ENCODE data around the gene SCYGR8. TPM values are rescaled to one million over a fixed set of nuclear protein-coding genes. Genes with fewer than 3 reads are reported as not detected.

Gene SCYGR8
- polyA plus RNA-seq, 10 donors = not detected

DNA sequence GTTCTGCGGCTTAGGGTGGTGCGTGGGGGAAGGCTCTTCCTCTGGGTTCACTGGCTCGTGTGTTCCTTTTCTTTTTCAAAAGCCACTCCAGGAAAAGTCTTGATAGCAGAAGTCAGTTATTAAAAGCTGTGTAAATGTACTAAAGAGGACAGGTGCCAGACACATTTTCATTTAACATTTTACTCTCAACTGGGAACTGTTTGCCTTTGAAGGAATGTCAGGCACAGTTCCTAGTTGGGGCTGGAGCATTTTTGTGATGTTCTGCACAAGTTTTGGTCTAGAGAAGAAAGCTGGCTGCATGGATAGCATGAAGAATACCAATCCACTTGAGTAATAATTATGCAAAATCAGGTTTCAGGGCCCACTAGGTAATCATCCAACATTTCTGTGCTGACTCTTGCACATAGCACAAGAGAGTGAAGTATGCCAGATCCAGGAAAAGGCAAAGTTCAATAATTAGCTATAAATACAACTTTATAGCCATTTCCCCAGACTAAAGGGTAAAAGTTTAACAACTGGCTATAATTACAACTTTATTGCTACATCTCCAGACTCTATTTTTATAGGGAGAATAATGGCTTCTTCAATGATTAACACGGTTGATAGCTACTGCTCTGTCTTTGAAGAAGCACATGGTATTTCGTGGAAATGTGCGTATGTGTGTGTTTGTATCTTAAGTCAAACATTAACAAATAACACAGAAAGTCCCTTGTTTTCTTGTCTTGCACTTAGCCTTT lies 16.2 kb downstream of the SCYGR8 start:
- DNase-seq = peak; percentile 24 to 58 (median 38)

DNA sequence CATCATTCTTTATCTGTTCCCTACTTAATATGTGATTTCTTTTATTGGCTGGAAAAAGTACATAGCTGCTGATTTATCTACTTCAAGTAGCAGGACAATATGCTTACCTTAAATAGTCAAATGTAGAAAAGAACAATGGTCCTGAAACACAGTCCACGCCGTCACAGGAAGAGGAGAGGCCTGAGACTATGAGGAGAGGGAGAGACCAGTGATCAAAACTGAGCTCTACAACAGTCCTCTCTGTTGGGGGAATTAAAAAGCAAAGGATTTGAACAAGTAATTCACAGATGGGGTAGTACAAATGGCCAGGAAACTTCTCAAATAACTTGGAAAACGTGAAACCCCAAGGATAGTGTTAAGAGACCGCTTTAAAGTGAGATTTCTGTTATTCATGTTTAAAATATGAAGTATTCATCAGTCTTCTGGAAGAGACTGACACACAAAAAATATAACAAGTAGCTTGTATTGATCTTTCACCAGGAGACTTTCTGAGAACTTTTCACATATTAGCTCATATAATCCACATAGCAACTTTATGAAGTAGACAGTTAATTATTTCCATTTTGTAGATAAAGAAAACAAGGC lies 20.2 kb downstream of the SCYGR8 start:
- peak in 1 of 3 donors; percentile 37 for DNase-seq

DNA sequence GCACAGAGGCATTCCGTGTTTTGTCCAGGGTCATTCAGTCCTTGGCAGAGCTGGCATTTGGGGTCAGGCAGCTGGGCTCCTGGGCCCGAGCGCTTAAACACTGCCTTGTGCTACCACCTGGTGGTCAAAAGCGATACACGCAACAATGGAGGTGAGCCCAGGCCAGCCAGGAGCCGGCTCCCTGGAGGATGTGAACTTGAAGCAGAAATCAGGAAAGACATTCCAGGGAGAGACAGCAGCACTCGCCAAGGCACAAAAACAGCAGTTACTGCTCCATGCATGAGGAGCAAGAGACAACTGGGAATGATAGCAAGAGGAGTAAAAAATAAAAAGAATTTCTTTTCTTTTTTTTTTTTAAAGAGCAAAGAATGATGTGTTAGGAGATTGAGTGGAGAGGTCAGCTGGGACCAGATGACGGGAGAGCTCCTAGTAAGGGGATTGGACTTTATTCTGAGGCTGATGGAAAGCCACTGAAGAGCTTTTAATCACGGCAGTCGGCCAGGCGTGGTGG lies 20.7 kb downstream of the SCYGR8 start:
- DNase-seq = peak; percentile 72 to 86 (median 84)

DNA sequence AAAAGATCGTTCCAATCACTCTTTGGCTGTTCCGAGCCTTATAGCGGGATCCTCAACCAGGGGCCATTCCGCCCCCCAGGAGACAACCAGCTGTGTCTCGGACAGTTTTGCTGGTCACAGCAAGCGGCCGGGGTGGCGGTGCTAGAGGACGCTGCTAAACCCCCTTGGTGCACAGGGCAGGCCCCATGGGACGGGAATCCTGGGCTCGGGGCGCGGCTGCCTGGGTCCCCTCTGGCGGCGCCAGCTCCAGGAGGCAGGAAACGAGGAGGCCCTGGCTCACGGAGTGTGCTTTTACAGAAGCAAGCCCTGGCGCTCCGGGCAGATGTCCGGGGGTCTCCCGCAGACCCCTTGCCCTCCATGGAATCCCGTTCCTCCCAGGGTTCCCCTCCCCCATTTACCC lies 22.1 kb downstream of the SCYGR8 start:
- no peak for DNase-seq

DNA sequence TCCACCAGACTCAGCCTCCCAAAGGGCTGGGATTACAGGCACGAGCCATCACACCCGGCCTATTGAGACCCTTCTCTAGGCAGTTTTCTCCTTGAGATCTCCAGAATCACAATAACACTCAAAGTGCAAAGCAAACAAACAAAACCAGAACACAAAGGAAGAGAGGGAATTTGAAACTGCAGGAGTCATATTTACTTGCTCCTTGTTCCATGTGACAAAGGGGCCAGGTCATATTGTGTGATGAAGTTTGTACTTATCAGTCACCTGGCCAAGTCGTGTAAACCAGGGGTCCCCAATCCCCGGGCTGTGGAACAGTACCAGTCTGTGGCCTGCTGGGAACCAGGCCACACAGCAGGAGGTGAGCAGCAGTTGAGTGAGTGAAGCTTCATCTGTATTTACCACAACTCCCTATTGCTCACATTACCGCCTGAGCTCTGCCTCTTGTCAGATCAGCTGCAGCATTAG lies 26.5 kb downstream of the SCYGR8 start:
- no peak for DNase-seq

DNA sequence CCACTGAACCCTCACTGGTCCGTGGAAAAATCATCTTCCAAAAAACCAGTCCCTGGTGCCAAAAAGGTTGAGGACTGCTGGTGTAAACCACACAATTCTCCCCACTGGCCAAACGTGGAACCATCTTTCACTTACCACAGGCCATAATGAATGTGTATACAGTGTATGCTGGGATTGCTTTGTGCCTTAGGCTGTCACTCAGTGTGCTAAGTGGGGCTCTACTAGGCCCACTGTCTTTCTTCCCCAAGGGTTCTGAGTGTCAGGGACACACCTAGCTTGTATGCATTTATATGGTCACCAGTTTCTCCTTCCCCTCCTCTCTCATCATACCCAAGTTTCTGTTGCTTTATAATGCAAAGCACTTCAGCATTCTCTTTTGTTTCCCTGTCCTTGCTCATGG lies 27.2 kb downstream of the SCYGR8 start:
- no peak for DNase-seq

DNA sequence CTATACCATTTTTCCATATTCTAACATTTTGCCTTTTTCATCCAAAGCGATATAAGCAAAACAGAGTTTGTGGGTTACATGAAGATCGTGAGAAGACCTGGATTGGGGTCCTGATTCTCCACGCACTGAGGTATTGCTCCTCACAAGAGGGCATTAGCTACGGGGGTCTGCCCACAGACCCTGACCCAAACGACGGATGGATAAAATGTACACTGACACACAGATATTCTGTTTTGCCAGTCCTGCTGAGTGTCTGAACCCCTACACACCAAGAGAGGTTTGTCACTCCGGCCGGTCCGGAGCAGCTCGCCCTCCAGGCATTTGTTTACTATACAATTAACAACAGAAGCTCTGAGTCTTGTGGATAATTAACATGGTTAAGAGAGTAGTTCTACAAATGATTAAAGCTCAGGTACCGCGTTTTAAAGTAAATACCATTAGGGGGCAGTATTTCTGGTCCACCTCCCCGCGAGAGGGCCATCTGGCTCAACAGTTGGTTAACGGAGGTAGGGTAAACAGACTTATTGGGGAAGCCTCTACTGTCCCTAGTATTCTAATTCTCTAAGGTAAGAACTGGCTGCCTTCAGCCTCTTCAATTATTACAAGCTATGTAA lies 28.4 kb downstream of the SCYGR8 start:
- no peak for DNase-seq

DNA sequence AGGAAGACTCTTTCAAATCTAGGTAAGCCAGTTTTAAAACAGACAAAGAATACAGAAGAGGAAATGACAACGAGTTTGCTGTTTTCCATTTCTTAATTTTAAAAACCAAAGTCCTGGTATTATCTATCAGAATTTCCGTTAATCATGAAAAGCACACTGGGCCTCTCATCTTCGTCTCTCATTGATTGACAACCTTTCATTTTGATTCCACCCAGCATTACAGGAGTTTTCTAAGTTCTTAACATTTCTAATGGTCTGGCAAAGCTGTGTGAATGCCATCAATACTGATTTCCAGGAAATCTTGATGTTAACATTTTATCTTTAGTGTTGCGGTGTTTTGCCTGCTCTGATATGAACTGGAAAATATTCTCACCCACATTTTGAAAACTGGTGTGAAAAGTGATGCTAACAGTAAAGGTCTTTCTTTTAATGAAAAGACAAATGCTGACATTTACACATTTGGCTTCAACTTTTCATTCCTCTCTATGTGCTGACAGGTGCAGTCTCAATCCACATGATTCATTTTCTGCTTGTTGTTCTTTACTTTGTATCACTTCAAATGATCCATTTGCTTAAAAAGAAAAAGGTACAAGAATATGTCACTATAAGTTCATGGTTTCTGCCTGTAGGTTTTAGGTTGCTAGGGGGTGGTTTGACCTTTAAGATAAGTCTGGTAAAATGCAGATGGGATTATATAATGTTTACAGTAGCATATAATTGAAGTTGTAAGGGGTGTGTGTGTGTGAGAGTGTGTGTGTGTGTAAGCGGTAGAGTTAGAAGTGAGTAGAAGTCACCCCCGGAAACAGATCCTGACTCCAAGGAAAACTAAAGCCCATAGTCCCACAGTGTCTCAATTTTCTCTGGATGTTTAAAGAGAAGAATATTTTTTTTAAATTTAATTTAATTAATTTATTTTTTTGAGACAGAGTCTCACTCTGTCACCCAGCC lies 29.5 kb downstream of the SCYGR8 start:
- DNase-seq = no peak

DNA sequence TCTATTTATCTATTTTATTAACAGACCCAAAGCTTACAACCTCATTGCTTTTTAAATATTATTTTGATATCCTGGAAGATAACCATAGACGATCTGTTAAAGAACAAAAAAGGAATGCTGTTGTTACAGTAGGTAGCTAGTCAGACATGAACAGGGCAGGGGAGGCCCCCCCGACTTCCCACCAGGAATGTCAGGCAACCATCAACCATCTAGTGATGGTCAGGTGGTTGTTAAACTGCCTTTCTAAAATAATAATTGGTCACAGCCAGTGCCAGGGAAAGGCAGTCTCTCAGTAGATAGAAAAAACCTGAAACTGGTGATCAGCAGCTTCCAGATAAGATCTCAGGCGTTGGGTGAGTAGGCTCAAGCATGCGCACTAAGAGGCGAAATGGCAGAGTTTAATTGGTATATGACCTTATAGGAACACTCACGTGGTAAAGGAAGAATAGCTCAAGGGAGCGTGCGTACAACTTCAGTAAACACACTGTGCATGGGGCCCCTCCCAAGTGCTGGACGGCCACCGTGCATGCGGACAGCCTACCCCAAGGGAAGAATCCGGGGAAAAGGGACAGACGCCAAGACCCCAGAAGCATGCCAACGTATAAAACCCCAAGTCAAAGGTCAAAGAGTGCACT lies 35.4 kb downstream of the SCYGR8 start:
- DNase-seq = no peak

DNA sequence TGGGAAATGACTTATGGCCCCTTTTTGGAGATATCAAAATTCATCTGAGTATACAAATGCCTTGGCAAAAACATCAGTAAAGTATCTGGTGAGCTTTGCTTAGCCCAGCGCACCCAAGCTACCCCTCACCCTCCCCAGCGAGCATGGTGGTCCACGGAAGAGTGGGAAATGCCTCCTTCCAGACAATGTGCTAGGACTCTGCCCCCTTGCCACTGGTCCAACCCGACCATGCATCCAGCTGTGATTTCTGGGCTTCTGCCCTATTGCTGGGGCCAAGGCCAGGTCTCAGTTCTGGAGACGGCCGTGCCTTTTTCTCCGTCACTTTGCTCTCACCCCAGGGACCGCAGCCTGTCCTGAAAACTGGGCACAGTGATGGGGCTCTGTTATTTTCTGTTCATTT lies 36.1 kb downstream of the SCYGR8 start:
- no peak for DNase-seq

DNA sequence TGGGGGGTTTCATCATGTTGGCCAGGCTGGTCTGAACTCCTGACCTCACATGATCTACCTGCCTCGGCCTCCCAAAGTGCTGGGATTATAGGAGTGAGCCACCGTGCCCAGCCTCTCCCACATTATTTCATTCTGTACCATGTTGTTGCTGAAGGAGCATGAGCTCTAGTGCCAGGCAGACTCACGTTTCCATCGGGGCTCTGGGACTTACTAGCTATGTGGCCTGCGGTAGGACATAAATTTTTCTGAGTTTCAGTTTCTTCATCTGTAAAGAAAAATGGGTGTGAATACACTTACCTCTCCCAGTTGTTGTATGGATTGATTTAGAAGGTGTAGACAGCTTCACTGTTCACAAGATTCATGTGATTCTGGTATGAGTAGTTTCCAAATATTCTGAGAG lies 37.1 kb downstream of the SCYGR8 start:
- DNase-seq = no peak

DNA sequence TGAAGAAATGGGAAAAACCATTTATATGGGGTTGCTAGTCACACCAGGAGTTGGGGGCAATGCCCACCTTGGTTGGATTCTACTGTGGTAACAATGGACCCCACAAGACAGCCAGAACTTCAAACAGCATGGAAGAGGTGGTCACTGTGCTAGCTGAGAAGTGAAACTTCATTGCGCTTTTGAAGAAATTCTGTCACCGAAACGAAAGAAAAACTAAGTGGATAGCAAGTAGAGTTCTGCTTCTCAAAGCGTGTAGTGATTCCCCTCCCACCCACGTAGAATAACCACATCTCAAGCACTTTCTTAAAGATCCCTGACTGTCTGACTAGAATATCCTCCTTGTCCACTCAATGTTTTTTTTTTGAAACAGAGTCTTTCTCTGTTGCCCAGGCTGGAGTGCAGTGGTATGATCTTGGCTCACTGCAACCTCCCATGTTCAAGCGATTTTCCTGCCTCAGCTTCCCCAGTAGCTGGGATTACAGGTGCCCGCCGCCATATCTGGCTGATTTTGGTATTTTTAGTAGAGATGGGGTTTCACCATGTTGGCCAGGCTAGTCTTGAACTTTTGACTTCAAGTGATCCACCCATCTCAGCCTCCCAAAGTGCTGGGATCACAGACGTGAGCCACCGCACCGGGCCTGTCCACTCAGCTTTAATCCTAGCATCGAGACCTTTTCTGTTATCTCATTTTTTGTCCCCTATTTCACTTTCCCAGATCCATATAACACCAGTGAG lies 37.9 kb downstream of the SCYGR8 start:
- DNase-seq = peak in 2 of 3 donors; percentile 6 to 17

DNA sequence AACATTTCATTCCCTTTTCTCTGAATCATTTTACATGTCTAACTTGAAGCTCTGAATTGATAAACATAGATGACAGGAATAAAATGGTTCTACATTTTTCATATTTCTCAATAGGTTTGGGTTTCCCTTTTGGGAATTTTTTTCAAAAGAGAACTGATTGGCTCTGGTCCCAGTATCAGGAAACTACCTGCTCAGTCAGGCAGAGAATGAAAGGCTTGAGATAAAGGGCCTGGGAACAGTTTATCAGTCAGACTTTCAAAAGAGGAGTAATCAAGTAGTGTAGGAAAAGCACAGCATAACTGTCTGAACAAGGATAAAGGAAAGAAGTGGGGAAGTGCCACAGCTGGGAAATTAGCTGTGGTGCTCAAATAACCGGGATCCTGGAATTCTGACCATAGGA lies 39.6 kb downstream of the SCYGR8 start:
- DNase-seq = no peak

DNA sequence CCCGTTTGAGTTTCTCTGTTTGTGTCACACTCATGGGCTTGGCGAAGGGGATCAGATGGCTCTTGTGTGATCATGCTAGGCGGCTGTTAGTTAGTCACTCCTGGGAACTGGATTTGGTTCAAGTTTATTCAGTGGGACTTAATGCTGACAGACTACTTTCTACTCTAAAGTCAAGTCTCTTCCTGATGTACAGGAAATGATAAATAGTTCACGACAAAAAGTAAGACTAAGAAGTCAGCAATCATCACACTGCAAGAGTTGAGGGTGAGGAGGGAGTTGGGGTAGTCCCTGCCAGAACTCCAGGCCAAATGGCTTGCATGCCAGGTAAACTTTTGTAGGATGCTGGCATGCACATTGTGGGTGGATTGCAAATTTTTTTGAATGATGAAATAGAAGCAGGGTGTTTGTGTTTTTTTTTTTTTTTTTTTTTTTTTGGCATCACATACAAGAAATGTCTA lies 42.9 kb downstream of the SCYGR8 start:
- no peak for DNase-seq

DNA sequence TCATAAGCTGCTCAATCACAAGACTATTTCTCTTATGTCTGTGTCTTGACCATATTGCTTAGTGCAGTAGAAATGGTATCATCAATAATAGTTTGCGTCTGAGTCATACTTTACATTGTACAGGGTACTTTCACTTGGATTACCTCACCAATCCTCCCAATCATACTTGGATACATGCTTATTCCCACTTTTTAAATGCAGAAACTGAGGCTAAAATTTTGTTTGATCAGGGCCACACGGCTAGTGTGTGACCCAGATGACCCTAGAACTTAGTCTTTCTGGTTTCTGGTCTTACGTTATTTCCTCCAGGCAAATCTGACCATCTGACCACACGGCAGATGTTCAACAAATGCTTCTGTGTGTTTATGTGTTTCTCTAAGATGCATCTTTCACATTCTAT lies 44.1 kb downstream of the SCYGR8 start:
- DNase-seq = no peak

DNA sequence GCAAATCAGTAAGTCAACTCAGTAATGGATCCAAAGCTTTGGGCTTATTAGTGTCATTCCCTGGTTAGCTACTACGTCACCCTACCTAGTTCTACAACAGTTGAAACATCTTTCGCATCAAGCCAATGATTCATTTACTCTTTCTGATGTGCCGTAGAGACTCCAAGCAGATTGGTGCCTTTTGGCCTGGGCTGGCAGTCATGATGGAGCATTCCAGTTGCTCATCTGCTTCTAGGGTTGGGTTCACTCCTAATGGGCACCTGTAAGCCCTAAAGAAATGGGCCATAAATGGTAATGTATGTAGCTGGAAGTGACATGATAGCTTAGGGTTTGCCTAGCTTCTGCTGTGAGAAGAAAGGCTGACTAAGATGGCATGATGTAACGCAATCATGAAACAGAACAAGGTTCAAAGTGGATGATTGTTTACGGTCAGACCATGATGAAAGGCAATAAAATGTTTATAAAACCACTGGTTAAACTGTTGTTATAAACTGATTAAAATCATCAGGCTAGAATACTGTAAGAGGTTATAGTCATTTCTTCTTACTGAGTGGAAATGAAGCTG lies 47.5 kb downstream of the SCYGR8 start:
- DNase-seq = no peak

Measured in muscle of back (tissue), 11 donors.